Neural progenitor cell (in vitro differentiated cells): ENCODE measurements around the gene KCNAB1.

ENCODE experiments used
- EZH2 ChIP-seq: fragments of 200-600 bp; sonication (generic); IDR thresholded peaks from 2 replicates; pipeline ENCODE4 v1.6.1; 2017; ENCODE audit warnings: antibody characterized with exemption, mild to moderate bottlenecking, moderate library complexity
- TF ChIP-seq, protein P1 (sequence below): fragments of 200-600 bp; sonication (generic); IDR thresholded peaks from 2 replicates; pipeline ENCODE4 v1.5.1; 2017; ENCODE audit warnings: antibody characterized with exemption, mild to moderate bottlenecking

DNA sequence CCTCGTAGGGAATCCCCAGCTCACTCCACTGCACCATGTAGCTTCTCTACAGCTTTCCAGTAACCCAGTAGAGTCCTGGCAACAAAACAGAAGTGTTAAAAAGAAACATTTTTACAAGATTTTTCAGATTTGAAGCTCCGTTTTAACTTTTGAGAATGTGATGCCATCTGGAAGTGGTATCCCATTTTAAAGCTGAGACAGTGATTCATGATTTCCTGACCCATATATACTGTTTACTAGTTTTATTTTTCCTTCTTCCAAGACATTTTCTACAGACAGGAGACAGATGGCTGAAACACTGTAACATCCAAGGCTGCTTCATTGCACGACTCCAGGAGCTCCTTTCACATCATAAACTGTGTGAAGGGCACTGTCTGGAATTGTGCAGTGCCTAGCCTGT lies 30.3 kb upstream of the KCNAB1 start:
- TF ChIP-seq, protein P1, sequence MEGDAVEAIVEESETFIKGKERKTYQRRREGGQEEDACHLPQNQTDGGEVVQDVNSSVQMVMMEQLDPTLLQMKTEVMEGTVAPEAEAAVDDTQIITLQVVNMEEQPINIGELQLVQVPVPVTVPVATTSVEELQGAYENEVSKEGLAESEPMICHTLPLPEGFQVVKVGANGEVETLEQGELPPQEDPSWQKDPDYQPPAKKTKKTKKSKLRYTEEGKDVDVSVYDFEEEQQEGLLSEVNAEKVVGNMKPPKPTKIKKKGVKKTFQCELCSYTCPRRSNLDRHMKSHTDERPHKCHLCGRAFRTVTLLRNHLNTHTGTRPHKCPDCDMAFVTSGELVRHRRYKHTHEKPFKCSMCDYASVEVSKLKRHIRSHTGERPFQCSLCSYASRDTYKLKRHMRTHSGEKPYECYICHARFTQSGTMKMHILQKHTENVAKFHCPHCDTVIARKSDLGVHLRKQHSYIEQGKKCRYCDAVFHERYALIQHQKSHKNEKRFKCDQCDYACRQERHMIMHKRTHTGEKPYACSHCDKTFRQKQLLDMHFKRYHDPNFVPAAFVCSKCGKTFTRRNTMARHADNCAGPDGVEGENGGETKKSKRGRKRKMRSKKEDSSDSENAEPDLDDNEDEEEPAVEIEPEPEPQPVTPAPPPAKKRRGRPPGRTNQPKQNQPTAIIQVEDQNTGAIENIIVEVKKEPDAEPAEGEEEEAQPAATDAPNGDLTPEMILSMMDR: no peak
- no peak for TF ChIP-seq EZH2
